Mononuclear cell (primary cell): ENCODE measurements around the gene VPS36. TPM values are rescaled to one million over a fixed set of nuclear protein-coding genes. Genes with fewer than 3 reads are reported as not detected.
"Not testable (repeated sequence)": the region's sequence is repeated elsewhere in the genome, so short reads cannot be mapped to it uniquely, and the experiment has no call there.

Experiments used
- H3K27me3 ChIP-seq: 2 replicates; pipeline ENCODE4 v1.6.0; 2011; ENCODE audit warnings: low read length, control low read depth; ENCODE audit not compliant: insufficient read depth
- H3K4me1 ChIP-seq: 2 replicates; pipeline ENCODE4 v1.5.1; 2011; ENCODE audit warnings: mild to moderate bottlenecking, low read length, control low read depth; ENCODE audit not compliant: insufficient read depth
- H3K4me3 ChIP-seq: 2 replicates; pipeline ENCODE4 v1.5.1; 2011; ENCODE audit warnings: mild to moderate bottlenecking, low read length, moderate library complexity
- H3K9me3 ChIP-seq: 2 replicates; pipeline ENCODE4 v1.5.1; 2011; ENCODE audit warnings: low read depth, mild to moderate bottlenecking, control low read depth, low read length
- total RNA-seq: library from RNA; depleted of rRNA; stranded (reverse); fragments of >200 nt; gene quantifications from one replicate; pipeline ENCODE4 v1.2.3, GENCODE V29; 2012

The VPS36 gene
- 30.2 TPM for total RNA-seq

- Histone ChIP-seq H3K4me1 (peaks cover 30% of the 10 kb centered on the region), H3K27me3 (no peaks in the 10 kb centered on the region), H3K9me3 (no peaks in the 10 kb centered on the region), H3K4me3 (peak within 1 kb of the TSS; percentile 77)
Observed at GRCh38 chr13:52450012-52450792, at the start of gene VPS36. Gene VPS36, minus strand, starts transcription at chr13:52450634. Its CDS starts 40 bp downstream, at chr13:52450594.

- H3K4me1 ChIP-seq, H3K4me3 ChIP-seq, H3K27me3 ChIP-seq, H3K9me3 ChIP-seq: not testable (repeated sequence)
Observed at GRCh38 chr13:52497979-52498378, 47.5 kb upstream of the VPS36 start.

GRCh38 chr13:52494241-52494640, 43.8 kb upstream of the VPS36 start:
- H3K27me3 ChIP-seq, H3K9me3 ChIP-seq, H3K4me1 ChIP-seq, H3K4me3 ChIP-seq: not testable (repeated sequence)

GRCh38 chr13:52491015-52491414, 40.6 kb upstream of the VPS36 start:
- H3K9me3 ChIP-seq, H3K4me3 ChIP-seq, H3K27me3 ChIP-seq, H3K4me1 ChIP-seq: not testable (repeated sequence)

GRCh38 chr13:52488763-52489162, 38.3 kb upstream of the VPS36 start:
- H3K27me3 ChIP-seq: not testable (repeated sequence)

GRCh38 chr13:52487078-52487477, 36.6 kb upstream of the VPS36 start:
- H3K4me3 ChIP-seq, H3K9me3 ChIP-seq, H3K27me3 ChIP-seq, H3K4me1 ChIP-seq: not testable (repeated sequence)

More at GRCh38 chr13:52488763-52489162, 38.3 kb upstream of the VPS36 start:
- not testable (repeated sequence) for H3K4me3 ChIP-seq, H3K4me1 ChIP-seq, H3K9me3 ChIP-seq

GRCh38 chr13:52480677-52481428, 30.4 kb upstream of the VPS36 start:
- H3K4me1 ChIP-seq, H3K9me3 ChIP-seq, H3K4me3 ChIP-seq, H3K27me3 ChIP-seq: not testable (repeated sequence)

- not testable (repeated sequence) for H3K4me1 ChIP-seq, H3K9me3 ChIP-seq, H3K4me3 ChIP-seq, H3K27me3 ChIP-seq
Observed at GRCh38 chr13:52468487-52468886, 18.1 kb upstream of the VPS36 start.

- H3K4me3 ChIP-seq: no peak overlapping the region
- no peaks in the 10 kb centered on the region for H3K27me3 ChIP-seq
- H3K4me1 ChIP-seq: peaks cover 3% of the 10 kb centered on the region
- no peaks in the 10 kb centered on the region for H3K9me3 ChIP-seq
Observed at GRCh38 chr13:52463526-52463925, 13.1 kb upstream of the VPS36 start.

GRCh38 chr13:52461265-52461664, 10.8 kb upstream of the VPS36 start:
- Histone ChIP-seq H3K4me1 (peaks cover 12% of the 10 kb centered on the region), H3K4me3 (no peak overlapping the region), H3K27me3 (no peaks in the 10 kb centered on the region), H3K9me3 (no peaks in the 10 kb centered on the region)

- Histone ChIP-seq H3K4me1 (peaks cover 18% of the 10 kb centered on the region), H3K9me3 (no peaks in the 10 kb centered on the region), H3K4me3 (no peak overlapping the region), H3K27me3 (no peaks in the 10 kb centered on the region)
Observed at GRCh38 chr13:52459668-52460067, 9.2 kb upstream of the VPS36 start.

- peak overlapping the region; percentile 71 for H3K4me3 ChIP-seq
- no peaks in the 10 kb centered on the region for H3K27me3 ChIP-seq
- peaks cover 27% of the 10 kb centered on the region for H3K4me1 ChIP-seq
- no peaks in the 10 kb centered on the region for H3K9me3 ChIP-seq
Observed at GRCh38 chr13:52455677-52456041, 5.2 kb upstream of the VPS36 start.

GRCh38 chr13:52454820-52455676, 4.6 kb upstream of the VPS36 start, which contains the start of gene CKAP2:
Gene CKAP2, plus strand, starts transcription at chr13:52455478. Its CDS starts 79 bp downstream, at chr13:52455557.
- Histone ChIP-seq H3K4me3 (peak within 1 kb of the TSS; percentile 71), H3K27me3 (no peaks in the 10 kb centered on the region)

GRCh38 chr13:52454459-52454819, 4.0 kb upstream of the VPS36 start:
- Histone ChIP-seq H3K9me3 (no peaks in the 10 kb centered on the region), H3K4me1 (peaks cover 27% of the 10 kb centered on the region), H3K27me3 (no peaks in the 10 kb centered on the region), H3K4me3 (peak overlapping the region; percentile 71)

More at GRCh38 chr13:52454820-52455676, 4.6 kb upstream of the VPS36 start, which contains the start of gene CKAP2:
- peaks cover 28% of the 10 kb centered on the region for H3K4me1 ChIP-seq
- no peaks in the 10 kb centered on the region for H3K9me3 ChIP-seq

- no peak overlapping the region for H3K4me3 ChIP-seq
- H3K4me1 ChIP-seq: peaks cover 44% of the 10 kb centered on the region
- H3K27me3 ChIP-seq: no peaks in the 10 kb centered on the region
- no peaks in the 10 kb centered on the region for H3K9me3 ChIP-seq
Observed at GRCh38 chr13:52452470-52452869, 2.0 kb upstream of the VPS36 start.
